Tibial nerve (tissue), 3 donors: ENCODE measurements around the gene MAP3K20.

Source experiments
- CTCF ChIP-seq, 5 experiments: fragments of 200-600 bp in 3 of 5; fragments of 450-650 bp in 2 of 5; sonication (generic) in 3 of 5; IDR thresholded peaks; one replicate each; pipeline ENCODE4 v1.5.1; 2016 to 2019; ENCODE audit warnings: antibody characterized with exemption in 5 of 5, mild to moderate bottlenecking in 3 of 5, moderate library complexity in 2 of 5
- POLR2A ChIP-seq, 2 donors: fragments of 450-650 bp; IDR thresholded peaks; one replicate each; pipeline ENCODE4 v1.6.1; 2017; ENCODE audit warnings: antibody characterized with exemption in 2 of 2, mild to moderate bottlenecking in 2 of 2, moderate library complexity in 2 of 2

DNA sequence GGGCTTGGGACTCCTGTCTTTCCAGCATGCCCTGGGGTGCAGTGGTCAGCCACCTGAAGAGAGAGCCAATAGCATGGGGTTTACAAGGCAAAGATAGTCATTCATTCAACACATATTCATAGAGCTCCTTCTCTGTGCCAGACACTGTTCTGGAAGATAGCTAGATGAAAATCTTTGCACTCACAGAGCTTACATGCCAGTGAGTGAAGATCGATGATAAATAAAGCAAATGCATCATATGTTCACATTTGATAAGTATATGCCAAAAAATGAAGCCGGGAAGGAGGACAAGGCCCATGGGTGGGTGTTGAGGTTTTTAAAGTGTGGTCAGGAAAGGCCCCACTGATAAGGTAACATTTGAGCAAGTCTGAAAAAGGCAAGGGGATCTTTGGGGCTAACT is 148.2 kb downstream of the MAP3K20 start:
- TF ChIP-seq CTCF (IDR thresholded peaks at IDR 0.05), result no peak
- TF ChIP-seq POLR2A (IDR thresholded peaks at IDR 0.05), result no peak
